ENCODE measurements around the gene BANF1.

- TF ChIP-seq, protein P1, sequence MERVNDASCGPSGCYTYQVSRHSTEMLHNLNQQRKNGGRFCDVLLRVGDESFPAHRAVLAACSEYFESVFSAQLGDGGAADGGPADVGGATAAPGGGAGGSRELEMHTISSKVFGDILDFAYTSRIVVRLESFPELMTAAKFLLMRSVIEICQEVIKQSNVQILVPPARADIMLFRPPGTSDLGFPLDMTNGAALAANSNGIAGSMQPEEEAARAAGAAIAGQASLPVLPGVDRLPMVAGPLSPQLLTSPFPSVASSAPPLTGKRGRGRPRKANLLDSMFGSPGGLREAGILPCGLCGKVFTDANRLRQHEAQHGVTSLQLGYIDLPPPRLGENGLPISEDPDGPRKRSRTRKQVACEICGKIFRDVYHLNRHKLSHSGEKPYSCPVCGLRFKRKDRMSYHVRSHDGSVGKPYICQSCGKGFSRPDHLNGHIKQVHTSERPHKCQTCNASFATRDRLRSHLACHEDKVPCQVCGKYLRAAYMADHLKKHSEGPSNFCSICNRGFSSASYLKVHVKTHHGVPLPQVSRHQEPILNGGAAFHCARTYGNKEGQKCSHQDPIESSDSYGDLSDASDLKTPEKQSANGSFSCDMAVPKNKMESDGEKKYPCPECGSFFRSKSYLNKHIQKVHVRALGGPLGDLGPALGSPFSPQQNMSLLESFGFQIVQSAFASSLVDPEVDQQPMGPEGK (CRISPR knock-in tag; IDR thresholded peaks at IDR 0.05; ENCODE audit: borderline replicate concordance) = no peak
- TF ChIP-seq ARNTL (CRISPR knock-in tag; IDR thresholded peaks at IDR 0.05; ENCODE audit: borderline replicate concordance, low read depth) = no peak
These were observed 47.5 kb upstream of the BANF1 start for GRCh38 chr11:65954771-65955170.
